GM08714 (cell line): ENCODE measurements around the gene CYP4X1.
"Not testable (repeated sequence)": the region's sequence is repeated elsewhere in the genome, so short reads cannot be mapped to it uniquely, and the experiment has no call there.

Experiments
- H3K4me3 ChIP-seq: fragments of 200-500 bp; sonication (Bioruptor generic); 2 replicates; pipeline ENCODE4 v1.5.1; 2014; ENCODE audit warnings: mild to moderate bottlenecking, low read length, inconsistent platforms
- ZNF274 ChIP-seq: IDR thresholded peaks from 2 replicates; pipeline ENCODE4 v1.6.1; 2012; ENCODE audit warnings: mild to moderate bottlenecking, low read depth, low read length

The CYP4X1 gene

DNA sequence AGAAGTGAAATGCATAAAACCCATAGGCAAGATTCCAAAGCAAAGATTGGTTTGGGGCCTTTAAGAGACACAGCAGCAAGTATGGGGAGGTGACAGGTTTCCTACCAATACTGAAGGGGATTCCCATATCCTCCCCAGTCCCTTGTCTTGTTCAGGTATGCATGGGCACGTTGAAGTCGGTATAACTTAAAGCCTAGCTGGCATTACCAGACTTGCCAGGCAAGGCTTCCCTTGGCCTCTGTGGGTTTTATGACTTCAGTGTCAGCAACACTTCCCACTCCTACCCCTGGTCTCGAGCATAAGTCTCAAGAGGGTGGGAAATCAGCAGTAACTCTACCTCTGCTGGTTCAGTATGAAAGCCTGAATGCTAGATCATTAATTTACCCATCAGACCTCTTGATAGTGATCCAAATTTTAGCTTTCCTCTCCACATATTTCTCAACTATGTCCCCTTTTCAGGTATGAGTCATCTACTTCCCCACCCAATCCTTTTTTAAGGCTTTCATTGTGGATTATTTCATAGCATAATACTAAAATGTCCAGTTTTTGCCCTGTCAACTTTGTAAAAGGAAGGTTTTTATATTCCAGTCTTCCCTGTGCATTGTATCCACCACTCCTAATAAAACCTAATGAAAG lies 6.8 kb downstream of the CYP4X1 start:
- no peak overlapping the region for H3K4me3 ChIP-seq
- TF ChIP-seq ZNF274: no peak

DNA sequence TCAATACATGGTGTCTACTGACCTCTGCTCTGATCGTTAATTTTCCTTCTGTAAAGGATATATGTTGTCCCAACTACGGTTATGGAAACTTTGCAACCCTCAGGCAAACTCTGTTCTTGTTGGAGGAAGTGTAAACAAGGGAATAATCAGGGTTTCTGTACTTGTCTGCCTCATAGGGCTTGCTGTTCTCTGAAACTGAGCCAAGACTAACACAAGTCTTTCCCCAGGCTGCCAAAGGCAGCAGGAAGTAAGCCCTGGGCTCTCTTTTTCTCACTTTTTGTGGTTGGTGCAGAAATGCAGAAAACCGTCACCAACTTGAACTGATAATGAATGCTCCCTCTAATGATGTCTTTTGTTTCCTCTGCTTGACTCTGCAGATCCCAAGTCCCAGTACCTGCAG lies 7.6 kb downstream of the CYP4X1 start:
- no peak for TF ChIP-seq ZNF274

DNA sequence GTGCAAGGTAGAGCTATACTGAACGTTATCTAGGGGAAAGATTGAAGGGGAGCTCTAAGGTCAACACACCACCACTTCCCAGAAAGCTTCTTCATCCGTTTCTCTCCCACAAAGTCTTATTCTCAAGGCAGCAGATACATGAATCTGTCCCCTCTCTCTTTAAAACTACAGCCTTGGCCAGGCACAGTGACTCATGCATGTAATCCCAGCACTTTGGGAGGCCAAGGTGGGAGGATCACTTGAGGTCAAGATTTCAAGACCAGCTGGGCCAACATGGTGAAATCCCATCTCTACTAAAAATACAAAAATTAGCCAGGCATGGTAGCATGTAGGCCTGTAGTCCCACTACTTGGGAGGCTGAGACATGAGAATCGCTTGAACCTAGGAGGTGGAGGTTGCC lies 8.1 kb downstream of the CYP4X1 start:
- TF ChIP-seq ZNF274: no peak

More for the DNA sequence above, 7.6 kb downstream of the CYP4X1 start:
- no peak overlapping the region for H3K4me3 ChIP-seq

DNA sequence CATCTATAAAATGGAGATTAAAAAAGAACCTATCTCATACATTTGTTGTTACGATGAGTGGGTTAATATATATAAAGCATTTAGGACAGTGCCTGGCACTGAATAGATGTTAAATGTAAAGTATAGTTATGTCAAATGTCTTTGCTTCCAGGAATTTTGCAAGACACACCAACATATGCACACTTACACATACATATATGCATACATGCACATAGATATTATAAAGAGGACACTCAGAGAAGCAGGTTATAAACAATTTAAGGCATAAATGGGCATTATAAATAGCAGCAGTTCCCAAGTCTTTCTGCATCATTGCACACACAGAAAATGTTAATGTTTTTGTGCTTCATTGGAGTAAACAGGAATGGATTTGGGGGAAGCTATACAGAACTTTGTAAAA lies 13.3 kb downstream of the CYP4X1 start:
- H3K4me3 ChIP-seq: no peak overlapping the region
- no peak for TF ChIP-seq ZNF274

More for the DNA sequence above, 8.1 kb downstream of the CYP4X1 start:
- H3K4me3 ChIP-seq: no peak overlapping the region

DNA sequence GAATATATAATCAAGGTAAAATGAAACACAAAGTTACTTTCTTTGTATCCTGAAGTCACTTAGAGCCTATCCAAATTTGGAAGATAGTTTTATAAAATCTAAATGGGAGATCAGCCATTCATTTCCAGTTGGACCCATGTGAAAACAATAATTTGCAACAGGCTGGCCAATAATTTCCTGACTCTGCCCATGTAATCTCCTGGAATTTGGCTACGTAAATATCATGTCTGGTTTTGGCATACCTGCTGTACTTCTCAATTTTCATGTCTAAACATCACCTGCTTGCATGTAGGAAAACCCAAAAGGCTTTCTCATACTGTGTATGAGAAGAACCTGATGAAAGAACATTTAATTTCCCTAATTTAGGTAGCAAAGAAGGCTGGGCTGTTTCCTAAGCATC lies 35.9 kb downstream of the CYP4X1 start:
- TF ChIP-seq ZNF274: no peak
- no peak overlapping the region for H3K4me3 ChIP-seq

DNA sequence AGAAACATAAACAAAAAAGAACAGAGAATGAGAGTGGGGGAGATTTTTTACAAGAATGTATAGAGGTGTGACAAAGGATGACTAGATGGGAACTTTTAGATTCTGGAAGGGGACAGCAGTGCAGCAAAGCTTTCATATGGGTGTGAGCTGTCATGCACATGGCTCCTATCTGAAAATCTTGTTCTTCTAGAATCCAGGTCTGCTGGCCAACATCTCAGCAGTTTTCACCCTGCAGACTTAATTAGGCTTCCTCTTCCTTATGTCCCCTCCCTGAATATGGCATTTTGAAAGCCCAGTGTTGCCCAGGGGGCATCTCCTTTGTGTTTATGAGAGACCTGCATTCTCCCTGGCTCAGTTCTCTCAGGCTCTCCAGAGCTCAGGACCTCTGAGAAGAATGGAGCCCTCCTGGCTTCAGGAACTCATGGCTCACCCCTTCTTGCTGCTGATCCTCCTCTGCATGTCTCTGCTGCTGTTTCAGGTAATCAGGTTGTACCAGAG lies 43.7 kb downstream of the CYP4X1 start, which contains the start of gene CYP4Z1:
CYP4Z1 (plus strand) TSS at position 135 of the 498 bp plus-strand sequence; CDS start at position 395, 260 bp downstream.
- TF ChIP-seq ZNF274: no peak
- no peak within 1 kb of the TSS for H3K4me3 ChIP-seq

DNA sequence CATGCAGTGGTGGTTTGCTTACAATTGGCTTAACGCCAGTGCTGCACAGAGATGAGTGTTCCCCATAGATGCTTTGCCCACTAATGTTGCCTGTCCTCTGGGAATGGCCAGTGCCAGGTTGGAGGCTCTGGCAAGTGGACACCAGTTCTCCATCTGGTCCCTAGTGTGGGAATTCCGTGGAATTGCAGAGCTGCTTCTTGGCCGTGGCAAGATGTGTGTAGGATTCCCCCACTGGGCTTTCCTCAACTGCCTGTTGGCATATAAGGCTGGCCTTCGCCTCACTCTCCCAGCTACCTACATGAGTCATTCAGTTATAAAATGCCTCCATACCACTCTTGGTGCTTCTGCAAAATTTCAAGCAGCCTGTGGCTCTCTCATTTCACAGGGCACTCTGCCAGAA lies 45.6 kb downstream of the CYP4X1 start:
- not testable (repeated sequence) for H3K4me3 ChIP-seq

DNA sequence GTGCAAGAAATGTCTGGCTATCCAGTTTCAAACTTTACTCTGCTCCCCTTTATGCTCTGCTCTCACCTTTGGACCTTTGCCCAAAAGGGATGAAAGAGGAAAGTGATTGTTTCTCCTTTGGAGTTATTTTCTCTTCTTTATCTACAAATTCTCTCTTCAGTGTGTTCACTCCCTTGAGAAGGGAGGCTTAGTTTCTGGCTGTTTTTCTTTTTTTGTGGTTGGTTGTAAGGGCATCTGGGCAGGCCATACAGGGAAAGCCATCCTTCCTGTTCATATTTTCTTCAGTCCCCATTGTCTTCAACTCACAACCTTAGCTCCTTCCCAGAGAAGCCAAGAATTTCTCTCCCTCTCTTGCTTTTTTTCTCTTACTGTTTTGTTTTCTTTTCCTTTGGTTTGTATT lies 46.0 kb downstream of the CYP4X1 start:
- H3K4me3 ChIP-seq: not testable (repeated sequence)

DNA sequence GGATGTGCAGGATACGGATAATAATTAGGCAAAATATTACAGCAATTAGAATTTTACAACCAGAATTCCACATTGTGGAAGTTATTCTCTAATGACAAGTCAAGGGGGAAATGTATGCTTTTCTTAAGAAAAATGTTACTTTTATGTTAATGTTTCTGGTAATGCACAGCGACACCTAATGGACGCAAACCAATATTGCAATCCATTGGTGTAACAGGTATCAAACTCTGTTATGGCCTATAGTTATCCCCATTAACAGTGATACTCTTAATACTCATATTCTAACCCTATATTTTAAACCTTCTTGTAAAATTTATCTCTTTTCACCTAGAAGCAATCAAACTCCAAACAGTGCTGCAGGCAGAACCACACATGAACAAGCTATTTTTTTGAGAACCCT lies 65.9 kb downstream of the CYP4X1 start:
- not testable (repeated sequence) for H3K4me3 ChIP-seq

DNA sequence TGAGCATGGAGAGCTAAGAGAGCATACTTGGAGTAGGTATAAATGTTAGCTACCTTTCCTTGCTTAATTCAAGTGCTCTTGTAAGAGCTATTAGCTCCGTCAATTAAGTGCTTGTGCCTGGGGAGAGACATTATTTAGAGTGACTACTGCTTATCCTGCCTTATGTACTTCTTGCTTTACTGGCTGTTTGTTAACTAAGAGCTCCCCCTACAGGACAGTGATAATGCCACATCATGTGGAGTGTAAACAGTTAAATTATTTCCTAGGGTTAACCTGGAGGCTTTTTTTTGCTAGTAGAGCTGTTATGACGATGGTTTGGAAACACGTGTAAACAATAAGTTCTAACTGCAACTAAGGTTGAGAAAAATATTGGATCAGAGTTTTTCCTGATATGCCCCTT lies 68.0 kb downstream of the CYP4X1 start:
- not testable (repeated sequence) for H3K4me3 ChIP-seq
